SKM-1 treated with dmso at 0.1 percent for 144 hours (cell line): ENCODE measurements around the gene DEK.
"Not testable (repeated sequence)": the region's sequence is repeated elsewhere in the genome, so short reads cannot be mapped to it uniquely, and the experiment has no call there.

Experiments
- DNase-seq: peaks from one replicate; lab custom pipeline; 2025; ENCODE audit not compliant: unreplicated experiment; lab: John Stamatoyannopoulos, UW

The DEK gene

GRCh38 chr6:18264219-18264922 is at the start of gene DEK:
TSS of gene DEK (minus strand) at chr6:18264530. CDS start at chr6:18263987, 543 bp downstream.
- peak; percentile 76 for DNase-seq

GRCh38 chr6:18312368-18312767 is 48.0 kb upstream of the DEK start:
- no peak for DNase-seq

GRCh38 chr6:18310010-18310409 is 45.7 kb upstream of the DEK start:
- DNase-seq, result not testable (repeated sequence)

GRCh38 chr6:18309046-18309445 is 44.7 kb upstream of the DEK start:
- DNase-seq, result no peak

GRCh38 chr6:18308070-18308735 is 43.9 kb upstream of the DEK start:
- DNase-seq, result no peak

GRCh38 chr6:18306977-18307376 is 42.6 kb upstream of the DEK start:
- no peak for DNase-seq

- no peak for DNase-seq
Observed at GRCh38 chr6:18302561-18303439, 38.5 kb upstream of the DEK start.

- no peak for DNase-seq
Observed at GRCh38 chr6:18293076-18293904, 29.0 kb upstream of the DEK start.

GRCh38 chr6:18289283-18289682 is 25.0 kb upstream of the DEK start:
- no peak for DNase-seq

- DNase-seq, result no peak
Observed at GRCh38 chr6:18284261-18284660, 19.9 kb upstream of the DEK start.

- DNase-seq, result no peak
Observed at GRCh38 chr6:18281564-18281963, 17.2 kb upstream of the DEK start.

- no peak for DNase-seq
Observed at GRCh38 chr6:18280084-18280483, 15.8 kb upstream of the DEK start.

GRCh38 chr6:18279422-18279821 is 15.1 kb upstream of the DEK start:
- no peak for DNase-seq

GRCh38 chr6:18277237-18278006 is 13.1 kb upstream of the DEK start:
- no peak for DNase-seq

GRCh38 chr6:18276610-18277236 is 12.4 kb upstream of the DEK start:
- no peak for DNase-seq

GRCh38 chr6:18270216-18270615 is 5.9 kb upstream of the DEK start:
- DNase-seq, result no peak

GRCh38 chr6:18269717-18270116 is 5.4 kb upstream of the DEK start:
- DNase-seq, result no peak

GRCh38 chr6:18269253-18269652 is 4.9 kb upstream of the DEK start:
- DNase-seq, result no peak

- no peak for DNase-seq
Observed at GRCh38 chr6:18268066-18268465, 3.7 kb upstream of the DEK start.

GRCh38 chr6:18266523-18266912 is 2.2 kb upstream of the DEK start:
- no peak for DNase-seq
